MCF 10A (cell line): ENCODE data around the gene FGF3. TPM values are rescaled to one million over a fixed set of nuclear protein-coding genes. Genes with fewer than 3 reads are reported as not detected.

Experiments
- BruUV-seq: library from RNA; stranded (reverse); fragments of 400-500 nt; replicated peaks from 2 replicates; lab custom pipeline; 2021; lab: Mats Ljungman, UMichigan
- CTCF ChIA-PET: fragments of 300-600 bp; sonication (Branson Sonifier 250); formaldehyde crosslinking; extraction: SDS; loops from one replicate; lab custom pipeline; 2021; ENCODE audit warnings: antibody characterized with exemption, inconsistent platforms; lab: Yijun Ruan, JAX
- POLR2A ChIA-PET: fragments of 300-600, 350-650 bp; sonication (Branson Sonifier 250); formaldehyde crosslinking; extraction: SDS; loops from one replicate; lab custom pipeline; 2020; ENCODE audit warnings: antibody characterized with exemption, inconsistent platforms; lab: Yijun Ruan, JAX
- DNase-seq: peaks from one replicate; pipeline ENCODE4 v3.0.0-alpha.2; 2018; ENCODE audit not compliant: unreplicated experiment
- H3K27ac Mint-ChIP-seq: one replicate; pipeline ENCODE4 v1.8.0; 2022; ENCODE audit warnings: mild to moderate bottlenecking, low read depth, mixed read lengths; ENCODE audit not compliant: unreplicated experiment
- H3K27me3 Mint-ChIP-seq: one replicate; pipeline ENCODE4 v1.8.0; 2022; ENCODE audit warnings: mixed read lengths; ENCODE audit not compliant: insufficient read depth, unreplicated experiment
- H3K36me3 Mint-ChIP-seq: one replicate; pipeline ENCODE4 v1.8.0; 2022; ENCODE audit warnings: mild to moderate bottlenecking, moderate library complexity, mixed read lengths; ENCODE audit not compliant: insufficient read depth, unreplicated experiment
- H3K4me1 Mint-ChIP-seq: one replicate; pipeline ENCODE4 v1.8.0; 2022; ENCODE audit warnings: mixed read lengths; ENCODE audit not compliant: insufficient read depth, unreplicated experiment
- H3K4me3 Mint-ChIP-seq: one replicate; pipeline ENCODE4 v1.8.0; 2022; ENCODE audit warnings: mild to moderate bottlenecking, moderate library complexity, mixed read lengths; ENCODE audit not compliant: unreplicated experiment
- H3K9me3 Mint-ChIP-seq: one replicate; pipeline ENCODE4 v1.8.0; 2022; ENCODE audit warnings: mixed read lengths; ENCODE audit not compliant: unreplicated experiment
- CTCF ChIP-seq: fragments of 200-600 bp; IDR thresholded peaks from one replicate; pipeline ENCODE4 v1.8.0; 2022; ENCODE audit warnings: antibody characterized with exemption, mild to moderate bottlenecking; ENCODE audit not compliant: unreplicated experiment
- intact Hi-C: fragments of 100-400 bp; cut with micrococcal nuclease; formaldehyde crosslinking; loops from 2 replicates; pipeline ENCODE4 v1.14.1; 2022
- total RNA-seq: library from RNA; stranded (reverse); gene quantifications from 2 replicates; pipeline ENCODE4 v1.2.3, GENCODE V29; 2022

Gene FGF3
- total RNA-seq, 1 experiment from 2014 or later: not detected

GRCh38 chr11:69788956-69789355 lies 30.3 kb downstream of the FGF3 start:
- H3K4me3 Mint-ChIP-seq: no peak overlapping the region
- no peak for TF ChIP-seq CTCF
- DNase-seq: no peak
- POLR2A ChIA-PET: interaction anchor here (0.7 kb wide), 1 partner anchor 20 kb away, joined by 3 read pairs; no protein-coding TSS in a partner anchor
- H3K36me3 Mint-ChIP-seq: no peaks in the 10 kb centered on the region
- no TSS peak for BruUV-seq
- H3K4me1 Mint-ChIP-seq: no peaks in the 10 kb centered on the region
- no peaks in the 10 kb centered on the region for H3K9me3 Mint-ChIP-seq
- H3K27ac Mint-ChIP-seq: no peak overlapping the region
- H3K27me3 Mint-ChIP-seq: no peaks in the 10 kb centered on the region
- intact Hi-C loops: no loop called here
- CTCF ChIA-PET: no interaction called here

- Mint-ChIP-seq H3K27me3 (no peaks in the 10 kb centered on the region), H3K4me3 (no peak overlapping the region), H3K9me3 (no peaks in the 10 kb centered on the region), H3K27ac (no peak overlapping the region), H3K36me3 (no peaks in the 10 kb centered on the region), H3K4me1 (no peaks in the 10 kb centered on the region)
- POLR2A ChIA-PET: no interaction called here
- CTCF ChIA-PET: no interaction called here
- BruUV-seq: no TSS peak
- no peak for DNase-seq
- intact Hi-C loops: no loop called here
- no peak for TF ChIP-seq CTCF
Measured at GRCh38 chr11:69787906-69788305, 31.3 kb downstream of the FGF3 start.

- CTCF ChIA-PET: no interaction called here
- POLR2A ChIA-PET: no interaction called here
Measured at GRCh38 chr11:69787457-69787856, 31.8 kb downstream of the FGF3 start.

GRCh38 chr11:69781241-69781640 lies 38.0 kb downstream of the FGF3 start:
- TF ChIP-seq CTCF: no peak
- CTCF ChIA-PET: no interaction called here
- POLR2A ChIA-PET: no interaction called here
- intact Hi-C loops: no loop called here
- no peak for DNase-seq
- Mint-ChIP-seq H3K4me3 (no peak overlapping the region), H3K9me3 (no peaks in the 10 kb centered on the region), H3K4me1 (no peaks in the 10 kb centered on the region), H3K27me3 (peaks cover 17% of the 10 kb centered on the region), H3K36me3 (no peaks in the 10 kb centered on the region), H3K27ac (no peak overlapping the region)
- no TSS peak for BruUV-seq

More at GRCh38 chr11:69787457-69787856, 31.8 kb downstream of the FGF3 start:
- DNase-seq: no peak
- Mint-ChIP-seq H3K4me3 (no peak overlapping the region), H3K27ac (no peak overlapping the region), H3K27me3 (no peaks in the 10 kb centered on the region), H3K36me3 (no peaks in the 10 kb centered on the region), H3K9me3 (no peaks in the 10 kb centered on the region), H3K4me1 (no peaks in the 10 kb centered on the region)
- BruUV-seq: no TSS peak
- TF ChIP-seq CTCF: no peak
- intact Hi-C loops: no loop called here
